ENCODE measurements around the gene TAF5L.
"Not testable (repeated sequence)": the region's sequence is repeated elsewhere in the genome, so short reads cannot be mapped to it uniquely, and the experiment has no call there.

TAF5L gene

GRCh38 chr1:229596925-229597699, 28.8 kb downstream of the TAF5L start:
- H3K4me3 ChIP-seq (ENCODE audit: low read depth, low read length) = no peak overlapping the region
- TF ChIP-seq CTCF (IDR thresholded peaks at IDR 0.05; ENCODE audit: borderline replicate concordance, insufficient read depth, low read depth, low read length) = no peak

- H3K4me3 ChIP-seq (ENCODE audit: low read depth, low read length) = not testable (repeated sequence)
Observed at GRCh38 chr1:229595876-229596275, 30.0 kb downstream of the TAF5L start.

GRCh38 chr1:229594227-229595008, 31.5 kb downstream of the TAF5L start:
- TF ChIP-seq CTCF (IDR thresholded peaks at IDR 0.05; ENCODE audit: borderline replicate concordance, insufficient read depth, low read depth, low read length) = no peak
- no peak overlapping the region for H3K4me3 ChIP-seq (ENCODE audit: low read depth, low read length)

GRCh38 chr1:229593800-229594199, 32.1 kb downstream of the TAF5L start:
- no peak overlapping the region for H3K4me3 ChIP-seq (ENCODE audit: low read depth, low read length)

GRCh38 chr1:229590119-229590518, 35.8 kb downstream of the TAF5L start:
- no peak overlapping the region for H3K4me3 ChIP-seq (ENCODE audit: low read depth, low read length)
- TF ChIP-seq CTCF (IDR thresholded peaks at IDR 0.05; ENCODE audit: borderline replicate concordance, insufficient read depth, low read depth, low read length) = no peak

More at GRCh38 chr1:229593800-229594199, 32.1 kb downstream of the TAF5L start:
- no peak for TF ChIP-seq CTCF (IDR thresholded peaks at IDR 0.05; ENCODE audit: borderline replicate concordance, insufficient read depth, low read depth, low read length)

GRCh38 chr1:229585338-229585737, 40.6 kb downstream of the TAF5L start:
- no peak for TF ChIP-seq CTCF (IDR thresholded peaks at IDR 0.05; ENCODE audit: borderline replicate concordance, insufficient read depth, low read depth, low read length)

GRCh38 chr1:229582715-229583114, 43.2 kb downstream of the TAF5L start:
- H3K4me3 ChIP-seq (ENCODE audit: low read depth, low read length) = no peak overlapping the region
- TF ChIP-seq CTCF (IDR thresholded peaks at IDR 0.05; ENCODE audit: borderline replicate concordance, insufficient read depth, low read depth, low read length) = no peak

More at GRCh38 chr1:229585338-229585737, 40.6 kb downstream of the TAF5L start:
- H3K4me3 ChIP-seq (ENCODE audit: low read depth, low read length) = no peak overlapping the region
